K562 (cell line): ENCODE measurements around the gene CEP20. TPM values are rescaled to one million over a fixed set of nuclear protein-coding genes. Genes with fewer than 3 reads are reported as not detected.

Source experiments
- ATAC-seq: fragments of 200-7000 bp; cut with Tn5 transposase; 3 replicates; pipeline ENCODE4 v1.9.1; 2020; ENCODE audit warnings: moderate library complexity
- BruUV-seq: library from RNA; stranded (reverse); fragments of 400-500 nt; replicated peaks from 2 replicates; lab custom pipeline; 2021; lab: Mats Ljungman, UMichigan
- CTCF ChIA-PET: fragments of 300-600 bp; formaldehyde crosslinking; extraction: SDS; loops from one replicate; lab custom pipeline; 2021; ENCODE audit warnings: low intra/inter-chr PET ratio; lab: Yijun Ruan, JAX
- POLR2A ChIA-PET: fragments of 300-600, 350-650 bp; sonication (Branson Sonifier 250); formaldehyde crosslinking; extraction: SDS; loops from one replicate; lab custom pipeline; 2021; ENCODE audit warnings: antibody characterized with exemption, inconsistent platforms; lab: Yijun Ruan, JAX
- DNase-seq, 4 experiments: peaks; one replicate each; pipeline versions ENCODE4 v3.0.0 to v3.0.0-alpha.2; 2011 to 2018; ENCODE audit warnings: low spot score in 3 of 4, mixed read lengths in 3 of 4; ENCODE audit errors: extremely low read depth in 1 of 4
- FAIRE-seq: peaks from 2 replicates; lab custom pipeline; 2011; peaks lifted over from hg19 to GRCh38; lab: Jason Lieb, UNC
- H2AFZ ChIP-seq: 2 replicates; pipeline ENCODE4 v1.6.0; 2011; ENCODE audit warnings: low read depth, low read length, control low read depth, inconsistent platforms
- H3K27ac ChIP-seq: fragments of 200-600 bp; 3 replicates; pipeline ENCODE4 v1.8.0; 2011; ENCODE audit warnings: low read depth, mild to moderate bottlenecking, control low read depth, inconsistent platforms, low read length, moderate library complexity, mixed read lengths; ENCODE audit errors: extremely low read depth
- H3K27me3 ChIP-seq, 2 experiments: fragments of 300-600 bp in 1 of 2; 2 replicates in 1 of 2; 3 replicates in 1 of 2; pipeline versions ENCODE4 v1.6.0 to v1.8.0; 2011; ENCODE audit warnings: inconsistent platforms in 2 of 2, low read length in 2 of 2, mild to moderate bottlenecking in 1 of 2, mixed read lengths in 1 of 2, moderate library complexity in 1 of 2; ENCODE audit not compliant: control insufficient read depth in 2 of 2, insufficient read depth in 2 of 2
- H3K36me3 ChIP-seq: fragments of 300-600 bp; 3 replicates; pipeline ENCODE4 v1.8.0; 2011; ENCODE audit warnings: mild to moderate bottlenecking, low read length, inconsistent platforms; ENCODE audit not compliant: control insufficient read depth, insufficient read depth
- H3K4me1 ChIP-seq, 2 experiments: fragments of 200-600 bp in 1 of 2; replicated peaks in 1 of 2; 2 replicates in 1 of 2; 3 replicates in 1 of 2; pipeline versions ENCODE4 v1.5.1 to v1.8.0; 2011; ENCODE audit warnings: inconsistent platforms in 2 of 2, low read length in 2 of 2, mild to moderate bottlenecking in 1 of 2, mixed read lengths in 1 of 2, moderate library complexity in 1 of 2; ENCODE audit not compliant: control insufficient read depth in 2 of 2, insufficient read depth in 2 of 2
- H3K4me2 ChIP-seq: 2 replicates; pipeline ENCODE4 v1.6.1; 2011; ENCODE audit warnings: low read length, control low read depth, inconsistent platforms, mixed read lengths; ENCODE audit not compliant: insufficient read depth
- H3K4me3 ChIP-seq: fragments of 200-600 bp; sonication (generic), shearing (Covaris generic); 2 replicates; pipeline ENCODE4 v1.5.1; 2016; ENCODE audit warnings: control low read depth, inconsistent platforms
- H3K79me2 ChIP-seq: fragments of 200-600 bp; 3 replicates; pipeline ENCODE4 v1.8.0; 2011; ENCODE audit warnings: low read length, inconsistent platforms; ENCODE audit not compliant: control insufficient read depth, insufficient read depth
- H3K9ac ChIP-seq, 2 experiments: 2 replicates each; pipeline versions ENCODE4 v1.6.0 to v1.6.1; 2011; ENCODE audit warnings: low read depth in 2 of 2, low read length in 2 of 2, control low read depth in 1 of 2, inconsistent platforms in 1 of 2, mild to moderate bottlenecking in 1 of 2, mixed read lengths in 1 of 2; ENCODE audit not compliant: insufficient read depth in 1 of 2
- H3K9me1 ChIP-seq: one replicate; pipeline ENCODE4 v1.6.0; 2011; ENCODE audit warnings: inconsistent platforms, mild to moderate bottlenecking, low read length, moderate library complexity; ENCODE audit not compliant: control insufficient read depth, insufficient read depth
- H3K9me3 ChIP-seq: replicated peaks from 2 replicates; pipeline ENCODE4 v1.5.1; 2011; ENCODE audit warnings: low read depth, low read length, inconsistent platforms; ENCODE audit not compliant: control insufficient read depth, insufficient read depth
- H4K20me1 ChIP-seq: replicated peaks from 2 replicates; pipeline ENCODE4 v1.6.1; 2011; ENCODE audit warnings: low read length, inconsistent platforms, mixed read lengths; ENCODE audit not compliant: control insufficient read depth, insufficient read depth
- POU5F1 ChIP-seq: fragments of 150-350 bp; IDR thresholded peaks from 2 replicates; pipeline ENCODE4 v1.6.1; 2014; ENCODE audit warnings: borderline replicate concordance, low read length, low read depth, mild to moderate bottlenecking; ENCODE audit not compliant: partially characterized antibody
- SIN3A ChIP-seq, 2 experiments: fragments of 150-350 bp in 1 of 2; IDR thresholded peaks; 2 replicates each; pipeline ENCODE4 v1.6.1; 2011 to 2016; ENCODE audit warnings: borderline replicate concordance in 2 of 2, low read depth in 2 of 2, low read length in 2 of 2, mild to moderate bottlenecking in 2 of 2, moderate library complexity in 2 of 2; ENCODE audit not compliant: control insufficient read depth in 1 of 2
- ZBTB11 ChIP-seq, 3 experiments: fragments of 200-800 bp in 1 of 3; fragments of 250-450 bp in 1 of 3; fragments of 450-650 bp in 1 of 3; sonication (Bioruptor Pico) in 1 of 3; sonication (Bioruptor generic) in 1 of 3; formaldehyde crosslinking in 1 of 3; IDR thresholded peaks; 2 replicates each; pipeline versions ENCODE4 v1.6.1 to v1.8.0; 2016 to 2022; ENCODE audit warnings: mild to moderate bottlenecking in 2 of 3, missing genetic modification characterization in 2 of 3, missing compliant biosample characterization in 1 of 3, moderate library complexity in 1 of 3
- ZNF134 ChIP-seq: fragments of 250-450 bp; sonication (Bioruptor Pico); conservative IDR thresholded peaks from 2 replicates; pipeline ENCODE4 v1.4.0; 2020
- ZNF184 ChIP-seq: sonication (generic); formaldehyde crosslinking; IDR thresholded peaks from 2 replicates; pipeline ENCODE4 v1.5.0; 2020; ENCODE audit warnings: missing genetic modification reagents
- ZNF318 ChIP-seq, 2 experiments: fragments of 450-650 bp; IDR thresholded peaks; 2 replicates each; pipeline ENCODE4 v1.6.1; 2016; ENCODE audit warnings: mild to moderate bottlenecking in 2 of 2, borderline replicate concordance in 1 of 2, low read depth in 1 of 2, moderate library complexity in 1 of 2
- ZNF384 ChIP-seq: IDR thresholded peaks from 2 replicates; pipeline ENCODE4 v1.6.1; 2012; ENCODE audit warnings: low read depth, low read length, improper control_type of control experiment
- ZNF644 ChIP-seq: fragments of 200-800 bp; sonication (Bioruptor generic); IDR thresholded peaks from 2 replicates; pipeline ENCODE4 v1.6.1; 2016; ENCODE audit warnings: low read depth, missing genetic modification characterization, missing compliant biosample characterization
- WGBS: fragments of 100-300 bp; shearing (Covaris generic); methylation state at CpG from one replicate; pipeline ENCODE4 v1.1.6; 2016; ENCODE audit warnings: low coverage, mixed read lengths; ENCODE audit not compliant: insufficient coverage; ENCODE audit errors: missing lambda C conversion rate; 5-methylcytosine and 5-hydroxymethylcytosine counted together
- in situ Hi-C: fragments of 300-500 bp; cut with MboI; formaldehyde crosslinking; loops from 4 replicates; pipeline ENCODE4 v1.15.0; 2018; ENCODE audit warnings: inconsistent platforms, mixed read lengths
- intact Hi-C: fragments of 100-400 bp; cut with micrococcal nuclease; formaldehyde crosslinking; loops from 2 replicates; pipeline ENCODE4 v1.14.2; 2022
- polyA plus RNA-seq, 8 experiments: library from polyadenylated mRNA; depleted of rRNA in 4 of 8; stranded (reverse) in 5 of 8; unstranded in 3 of 8; fragments of >200 nt; fragmentation: Nextera tagmentation in 2 of 8; fragmentation: Illumina TruSeq in 1 of 8; extraction: Ambion mirVana in 2 of 8; extraction: Trizol in 1 of 8; gene quantifications; 2 replicates each; pipeline versions ENCODE4 v1.2.1 to v1.2.3, GENCODE V29; 2011 to 2014; ENCODE audit warnings: inconsistent platforms in 1 of 8, missing spikeins in 1 of 8
- total RNA-seq, 7 experiments: library from RNA; depleted of rRNA in 6 of 7; stranded (reverse); fragments of >200 nt in 6 of 7; fragmentation: Illumina TruSeq in 2 of 7; extraction: Trizol in 2 of 7; gene quantifications; 2 replicates each; pipeline versions ENCODE4 v1.2.1 to v1.2.3, GENCODE V29; 2011 to 2021; ENCODE audit warnings: low replicate concordance in 1 of 7

Gene CEP20
- total and polyA plus RNA-seq, 9 of the 15 experiments (the other 6 are each of a cell fraction or from before 2014, with no cell fraction given), result 41.3 to 150 (median 104) TPM

GRCh38 chr16:15915555-15916081 lies 27.2 kb upstream of the CEP20 start:
- Histone ChIP-seq H3K9me3 (no peaks in the 10 kb centered on the region), H3K4me2 (no peak overlapping the region), H3K4me1 (no peaks in the 10 kb centered on the region), H3K4me3 (no peak overlapping the region), H3K27ac (no peak overlapping the region), H3K27me3 (no peaks in the 10 kb centered on the region), H3K79me2 (no peaks in the 10 kb centered on the region), H4K20me1 (no peaks in the 10 kb centered on the region), H3K36me3 (no peaks in the 10 kb centered on the region), H3K9me1 (no peaks in the 10 kb centered on the region), H3K9ac (no peak overlapping the region), H2AFZ (0 out of 2 replicates have a peak overlapping the region, but pooled peaks have one; percentile 36)
- ChIA-PET POLR2A (interaction anchor here (1.0 kb wide), 1 partner anchor 29 kb away, joined by 3 read pairs; no protein-coding TSS in a partner anchor), CTCF (no interaction called here)
- WGBS, result 15% methylated on average over 4 of the region's 5 CpGs
- ATAC-seq, result no peak
- no TSS peak for BruUV-seq
- no peak for FAIRE-seq
- intact Hi-C loops, result no loop called here
- in situ Hi-C loops, result no loop called here
- no peak for DNase-seq
- TF ChIP-seq ZBTB11 (CRISPR knock-in tag; IDR thresholded peaks at IDR 0.05) (no peak), SIN3A (IDR thresholded peaks at IDR 0.05; ENCODE audit: borderline replicate concordance in 2 of 2, control insufficient read depth in 1 of 2, low read depth in 2 of 2, low read length in 2 of 2) (no peak), ZNF384 (no peak), ZNF184 (CRISPR knock-in tag) (no peak), POU5F1 (no peak), ZNF318 (IDR thresholded peaks at IDR 0.05; ENCODE audit: borderline replicate concordance in 1 of 2, low read depth in 1 of 2) (no peak), ZNF134 (CRISPR knock-in tag) (no peak), ZNF644 (tag) (no peak)
